HepG2 (cell line): ENCODE results near the gene ULK4. TPM values are rescaled to one million over a fixed set of nuclear protein-coding genes. Genes with fewer than 3 reads are reported as not detected.

ENCODE experiments used
- CBX2 ChIP-seq, 2 experiments: fragments of 200-600 bp in 1 of 2; sonication (generic); formaldehyde crosslinking in 1 of 2; IDR thresholded peaks; 2 replicates each; pipeline versions ENCODE4 v1.7.0 to v1.8.1; 2018 to 2022; ENCODE audit warnings: low read depth in 2 of 2, low read length in 1 of 2, mild to moderate bottlenecking in 1 of 2, missing genetic modification reagents in 1 of 2
- NFKB2 ChIP-seq: sonication (generic); formaldehyde crosslinking; IDR thresholded peaks from 2 replicates; pipeline ENCODE4 v1.4.0; 2020; ENCODE audit warnings: missing genetic modification reagents, borderline replicate concordance
- RNF2 ChIP-seq: fragments of 450-650 bp; conservative IDR thresholded peaks from 2 replicates; pipeline ENCODE4 v1.6.1; 2016; ENCODE audit warnings: low read depth
- RXRA ChIP-seq: sonication (generic); formaldehyde crosslinking; IDR thresholded peaks from 2 replicates; pipeline ENCODE4 v1.5.1; 2020; ENCODE audit warnings: missing genetic modification reagents
- SNAPC2 ChIP-seq: sonication (generic); formaldehyde crosslinking; IDR thresholded peaks from 2 replicates; pipeline ENCODE4 v1.8.1; 2022; ENCODE audit warnings: mild to moderate bottlenecking, missing genetic modification reagents
- SOX13 ChIP-seq, 3 experiments: fragments of 450-650 bp in 1 of 3; sonication (generic) in 1 of 3; formaldehyde crosslinking in 1 of 3; IDR thresholded peaks in 2 of 3; conservative IDR thresholded peaks in 1 of 3; 2 replicates each; pipeline versions ENCODE4 v1.5.0 to v1.6.1; 2016 to 2020; ENCODE audit warnings: antibody characterized with exemption in 1 of 3, mild to moderate bottlenecking in 1 of 3, missing compliant biosample characterization in 1 of 3, missing genetic modification reagents in 1 of 3, moderate library complexity in 1 of 3
- ZBTB20 ChIP-seq: sonication (generic); formaldehyde crosslinking; IDR thresholded peaks from 2 replicates; pipeline ENCODE4 v1.8.1; 2023; ENCODE audit warnings: missing genetic modification reagents, low read depth, mild to moderate bottlenecking, borderline replicate concordance
- ZFP36L1 ChIP-seq: sonication (generic); formaldehyde crosslinking; IDR thresholded peaks from 2 replicates; pipeline ENCODE4 v1.8.0; 2022; ENCODE audit warnings: mild to moderate bottlenecking, missing genetic modification reagents, moderate library complexity
- ZNF276 ChIP-seq: sonication (generic); formaldehyde crosslinking; IDR thresholded peaks from 2 replicates; pipeline ENCODE4 v1.4.0; 2020; ENCODE audit warnings: mild to moderate bottlenecking, low read depth, missing genetic modification reagents
- ZNF317 ChIP-seq: sonication (generic); formaldehyde crosslinking; IDR thresholded peaks from 2 replicates; pipeline ENCODE4 v1.5.0; 2020; ENCODE audit warnings: mild to moderate bottlenecking, missing genetic modification reagents
- ZNF446 ChIP-seq: sonication (generic); formaldehyde crosslinking; IDR thresholded peaks from 2 replicates; pipeline ENCODE4 v1.5.0; 2020; ENCODE audit warnings: mild to moderate bottlenecking, missing genetic modification reagents
- ZNF570 ChIP-seq: sonication (generic); formaldehyde crosslinking; IDR thresholded peaks from 2 replicates; pipeline ENCODE4 v1.4.0; 2020; ENCODE audit warnings: mild to moderate bottlenecking, missing genetic modification reagents, borderline replicate concordance
- ZNF609 ChIP-seq: sonication (generic); formaldehyde crosslinking; IDR thresholded peaks from 2 replicates; pipeline ENCODE4 v1.4.0; 2020; ENCODE audit warnings: mild to moderate bottlenecking, missing genetic modification reagents, borderline replicate concordance
- ZNF792 ChIP-seq: IDR thresholded peaks from 2 replicates; pipeline ENCODE4 v1.6.1; 2016
- ZSCAN12 ChIP-seq: sonication (generic); formaldehyde crosslinking; IDR thresholded peaks from 2 replicates; pipeline ENCODE4 v1.9.0; 2021; ENCODE audit warnings: mild to moderate bottlenecking, missing genetic modification reagents
- polyA plus RNA-seq, 8 experiments: library from polyadenylated mRNA; depleted of rRNA in 3 of 8; stranded (reverse) in 7 of 8; unstranded in 1 of 8; fragments of >200 nt; fragmentation: Illumina TruSeq in 4 of 8; extraction: Trizol in 4 of 8; gene quantifications; 2 replicates each; pipeline versions ENCODE4 v1.2.1 to v1.2.3, GENCODE V29; 2011 to 2016; ENCODE audit warnings: low read depth in 4 of 8, missing spikeins in 1 of 8, mixed read lengths in 1 of 8; ENCODE audit not compliant: insufficient read depth in 1 of 8
- total RNA-seq, 5 experiments: library from RNA; depleted of rRNA; stranded (reverse); fragments of >200 nt; fragmentation: Illumina TruSeq; extraction: Trizol; gene quantifications; 2 replicates each; pipeline ENCODE4 v1.2.3, GENCODE V29; 2016; ENCODE audit warnings: low read depth in 1 of 5
- TF ChIP-seq, protein P1 (sequence below), 2 experiments: IDR thresholded peaks; 2 replicates each; pipeline ENCODE4 v1.6.1; 2011 to 2012; ENCODE audit warnings: low read length in 2 of 2, borderline replicate concordance in 1 of 2, low read depth in 1 of 2, mild to moderate bottlenecking in 1 of 2, moderate library complexity in 1 of 2

Gene ULK4
- total and polyA plus RNA-seq, 2 of the 13 experiments (the other 11 are each of a cell fraction or from before 2014, with no cell fraction given) = 6.7 to 11.8 TPM

DNA sequence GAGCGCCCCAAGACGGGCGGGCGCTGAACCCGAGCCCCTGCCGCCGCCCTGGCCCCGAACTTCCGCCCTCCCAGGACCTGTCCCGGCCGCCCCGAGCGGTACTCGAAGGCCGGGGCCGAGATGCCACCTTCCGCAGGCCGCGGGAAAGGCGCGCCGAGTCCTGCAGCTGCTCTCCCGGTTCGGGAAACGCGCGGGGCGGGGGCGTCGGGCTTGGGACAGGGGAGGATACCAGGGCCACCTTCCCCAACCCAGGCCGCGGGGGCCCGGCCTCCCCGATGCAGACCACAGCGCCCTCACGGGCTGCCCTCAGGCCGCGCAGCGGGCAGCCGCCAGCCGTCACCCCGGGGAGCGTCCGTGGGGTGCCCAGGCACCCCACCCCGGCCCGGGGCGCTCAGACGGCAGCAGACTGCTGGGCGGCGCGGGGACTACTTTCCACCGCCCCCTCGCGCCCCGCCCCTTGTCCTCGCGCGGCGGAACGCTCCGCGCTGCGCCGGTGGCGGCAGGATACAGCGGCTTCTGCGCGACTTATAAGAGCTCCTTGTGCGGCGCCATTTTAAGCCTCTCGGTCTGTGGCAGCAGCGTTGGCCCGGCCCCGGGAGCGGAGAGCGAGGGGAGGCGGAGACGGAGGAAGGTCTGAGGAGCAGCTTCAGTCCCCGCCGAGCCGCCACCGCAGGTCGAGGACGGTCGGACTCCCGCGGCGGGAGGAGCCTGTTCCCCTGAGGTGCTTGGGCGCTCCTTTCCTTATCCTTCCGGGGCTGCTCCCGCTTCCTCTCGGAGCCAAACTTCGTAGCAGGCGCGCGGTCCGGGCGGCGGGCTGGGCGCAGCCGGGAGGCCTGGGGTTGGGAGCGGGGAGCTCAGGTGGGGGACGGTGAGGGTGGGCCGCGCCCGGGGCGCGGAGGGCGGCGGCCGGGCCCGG is 762.7 kb downstream of the ULK4 start, which contains the start of gene CTNNB1 (continued):
- TF ChIP-seq, protein P1, sequence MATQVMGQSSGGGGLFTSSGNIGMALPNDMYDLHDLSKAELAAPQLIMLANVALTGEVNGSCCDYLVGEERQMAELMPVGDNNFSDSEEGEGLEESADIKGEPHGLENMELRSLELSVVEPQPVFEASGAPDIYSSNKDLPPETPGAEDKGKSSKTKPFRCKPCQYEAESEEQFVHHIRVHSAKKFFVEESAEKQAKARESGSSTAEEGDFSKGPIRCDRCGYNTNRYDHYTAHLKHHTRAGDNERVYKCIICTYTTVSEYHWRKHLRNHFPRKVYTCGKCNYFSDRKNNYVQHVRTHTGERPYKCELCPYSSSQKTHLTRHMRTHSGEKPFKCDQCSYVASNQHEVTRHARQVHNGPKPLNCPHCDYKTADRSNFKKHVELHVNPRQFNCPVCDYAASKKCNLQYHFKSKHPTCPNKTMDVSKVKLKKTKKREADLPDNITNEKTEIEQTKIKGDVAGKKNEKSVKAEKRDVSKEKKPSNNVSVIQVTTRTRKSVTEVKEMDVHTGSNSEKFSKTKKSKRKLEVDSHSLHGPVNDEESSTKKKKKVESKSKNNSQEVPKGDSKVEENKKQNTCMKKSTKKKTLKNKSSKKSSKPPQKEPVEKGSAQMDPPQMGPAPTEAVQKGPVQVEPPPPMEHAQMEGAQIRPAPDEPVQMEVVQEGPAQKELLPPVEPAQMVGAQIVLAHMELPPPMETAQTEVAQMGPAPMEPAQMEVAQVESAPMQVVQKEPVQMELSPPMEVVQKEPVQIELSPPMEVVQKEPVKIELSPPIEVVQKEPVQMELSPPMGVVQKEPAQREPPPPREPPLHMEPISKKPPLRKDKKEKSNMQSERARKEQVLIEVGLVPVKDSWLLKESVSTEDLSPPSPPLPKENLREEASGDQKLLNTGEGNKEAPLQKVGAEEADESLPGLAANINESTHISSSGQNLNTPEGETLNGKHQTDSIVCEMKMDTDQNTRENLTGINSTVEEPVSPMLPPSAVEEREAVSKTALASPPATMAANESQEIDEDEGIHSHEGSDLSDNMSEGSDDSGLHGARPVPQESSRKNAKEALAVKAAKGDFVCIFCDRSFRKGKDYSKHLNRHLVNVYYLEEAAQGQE (IDR thresholded peaks at IDR 0.05; ENCODE audit: borderline replicate concordance in 1 of 2, low read depth in 1 of 2, low read length in 2 of 2) = peak in 1 of 2 experiments; percentile 84; a peak in 2 of 4 replicates
- TF ChIP-seq ZNF570 (CRISPR knock-in tag) (peak; percentile 79; the same call in 1 of the 2 replicates), RNF2 (peak; percentile 12; the same call in 1 of the 2 replicates), SOX13 (IDR thresholded peaks at IDR 0.05) (no peak; the same call in 1 of the 2 replicates), SOX13 (CRISPR knock-in tag; conservative IDR thresholded peaks at IDR 0.05 in 1 of 2, IDR thresholded peaks at IDR 0.05 in 1 of 2) (peak in 1 of 2 experiments; percentile 81; a peak in 2 of 4 replicates), CBX2 (IDR thresholded peaks at IDR 0.05; ENCODE audit: low read depth, low read length) (no peak), CBX2 (CRISPR knock-in tag; IDR thresholded peaks at IDR 0.05; ENCODE audit: low read depth) (no peak), NFKB2 (peak; percentile 81; the same call in 1 of the 2 replicates), ZSCAN12 (CRISPR knock-in tag) (0 out of 2 replicates have a peak, but pooled peaks have one; percentile 55), RXRA (CRISPR knock-in tag) (peak; percentile 77; the same call in 1 of the 2 replicates), ZNF276 (CRISPR knock-in tag) (peak; percentile 86), ZFP36L1 (CRISPR knock-in tag) (peak; percentile 59; the same call in 1 of the 2 replicates), ZBTB20 (CRISPR knock-in tag) (peak; percentile 85; the same call in 1 of the 2 replicates), ZNF446 (peak; percentile 64), SNAPC2 (no peak), ZNF609 (CRISPR knock-in tag) (peak; percentile 72; the same call in 1 of the 2 replicates), ZNF792 (CRISPR knock-in tag) (peak; percentile 90; the same call in 1 of the 2 replicates), ZNF317 (CRISPR knock-in tag) (0 out of 2 replicates have a peak, but pooled peaks have one; percentile 19)
